ENCODE measurements around the gene ZNF350.
"Not testable (repeated sequence)": the region's sequence is repeated elsewhere in the genome, so short reads cannot be mapped to it uniquely, and the experiment has no call there.

ZNF350 gene

DNA sequence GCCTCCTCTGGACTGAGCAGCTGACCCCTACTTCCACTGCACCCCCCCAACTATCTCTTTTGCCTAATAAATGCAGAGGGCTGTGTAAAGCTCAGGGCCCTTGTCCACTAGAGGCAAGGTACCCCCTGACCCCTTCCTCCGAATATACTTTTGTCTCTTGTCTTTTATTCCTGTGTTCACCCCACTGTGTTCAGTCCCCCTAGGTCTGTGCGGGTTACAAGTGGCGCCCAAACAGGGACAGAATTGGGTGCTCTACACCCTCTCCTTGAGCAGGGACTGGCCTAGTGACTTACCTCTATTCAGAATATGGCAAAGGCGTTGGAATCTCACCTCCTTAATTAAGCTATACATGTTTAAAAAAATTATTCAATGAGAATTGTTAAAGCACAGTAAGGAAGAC is 15.0 kb downstream of the ZNF350 start:
- no peak for DNase-seq (ENCODE audit: low read depth, low spot score)

GRCh38 chr19:51970718-51971117 is 15.9 kb downstream of the ZNF350 start:
- DNase-seq (ENCODE audit: low read depth, low spot score): no peak

DNA sequence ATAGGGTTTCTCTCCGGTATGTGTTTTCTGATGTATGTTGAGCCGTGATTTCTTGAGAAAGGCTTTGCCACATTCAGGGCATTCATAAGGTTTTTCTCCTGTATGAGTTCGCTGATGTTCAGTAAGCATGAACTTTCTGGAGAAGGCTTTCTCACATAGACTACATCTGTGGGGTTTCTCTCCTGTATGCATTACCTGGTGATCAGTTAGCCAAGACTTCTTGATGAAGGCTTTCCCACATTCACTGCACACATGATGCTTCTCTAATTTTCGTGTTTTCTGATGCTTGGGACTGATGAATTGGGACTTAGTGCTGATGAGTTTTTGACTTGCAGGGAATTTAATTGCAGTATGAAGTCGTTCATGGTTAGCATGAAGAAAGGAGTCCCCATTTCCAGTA is 21.1 kb downstream of the ZNF350 start:
- DNase-seq (ENCODE audit: low read depth, low spot score): no peak

- DNase-seq (ENCODE audit: low read depth, low spot score): not testable (repeated sequence)
Observed at GRCh38 chr19:51960621-51961233, 25.9 kb downstream of the ZNF350 start.

DNA sequence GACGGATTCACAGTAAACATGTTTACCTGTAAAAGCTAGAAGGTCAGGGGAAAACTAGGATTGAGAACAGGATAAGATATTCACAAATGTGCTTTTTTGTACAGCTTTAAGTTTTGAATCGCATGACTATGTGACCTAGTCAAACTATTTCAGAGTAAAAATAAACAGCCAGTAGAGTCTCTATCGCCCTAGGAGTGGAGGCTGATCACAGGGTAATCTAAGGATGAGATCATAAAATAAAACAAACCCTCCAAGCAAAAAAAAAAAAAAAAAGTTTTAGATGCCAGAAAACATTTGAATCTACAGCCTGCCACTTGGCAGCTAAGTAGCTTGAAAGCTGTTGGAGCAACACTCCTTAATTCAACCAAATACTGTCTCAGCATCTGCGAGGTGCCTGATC is 26.8 kb downstream of the ZNF350 start:
- no peak for DNase-seq (ENCODE audit: low read depth, low spot score)

- not testable (repeated sequence) for DNase-seq (ENCODE audit: low read depth, low spot score)
Observed at GRCh38 chr19:51957846-51958245, 28.8 kb downstream of the ZNF350 start.

GRCh38 chr19:51948975-51949374 is 37.7 kb downstream of the ZNF350 start:
- no peak for DNase-seq (ENCODE audit: low read depth, low spot score)

- no peak for DNase-seq (ENCODE audit: low read depth, low spot score)
Observed at GRCh38 chr19:51946602-51947001, 40.0 kb downstream of the ZNF350 start.

- no peak for DNase-seq (ENCODE audit: low read depth, low spot score)
Observed at GRCh38 chr19:51944798-51945552, 41.7 kb downstream of the ZNF350 start.

- DNase-seq (ENCODE audit: low read depth, low spot score): no peak
Observed at GRCh38 chr19:51938936-51939335, 47.7 kb downstream of the ZNF350 start.

DNA sequence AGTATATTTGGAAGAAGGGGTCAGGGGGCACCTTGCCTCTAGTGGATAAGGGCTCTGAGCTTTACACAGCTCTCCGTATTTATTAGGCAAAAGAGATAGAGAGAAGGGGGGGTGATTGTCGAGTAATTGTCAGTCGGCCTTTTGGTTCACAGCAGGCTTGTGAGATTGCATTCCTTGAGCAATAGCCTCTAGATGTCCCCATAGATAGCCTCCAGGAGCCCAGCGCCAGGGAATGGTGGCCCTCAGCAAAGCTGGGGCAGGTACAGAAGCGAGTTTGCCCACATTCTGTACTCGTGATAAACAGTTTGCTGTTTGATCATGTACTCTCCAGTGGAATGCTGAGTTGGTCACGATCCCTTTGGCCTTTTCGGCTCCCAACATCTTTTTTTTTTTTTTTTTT is 54.7 kb downstream of the ZNF350 start:
- DNase-seq (ENCODE audit: low read depth, low spot score): no peak

DNA sequence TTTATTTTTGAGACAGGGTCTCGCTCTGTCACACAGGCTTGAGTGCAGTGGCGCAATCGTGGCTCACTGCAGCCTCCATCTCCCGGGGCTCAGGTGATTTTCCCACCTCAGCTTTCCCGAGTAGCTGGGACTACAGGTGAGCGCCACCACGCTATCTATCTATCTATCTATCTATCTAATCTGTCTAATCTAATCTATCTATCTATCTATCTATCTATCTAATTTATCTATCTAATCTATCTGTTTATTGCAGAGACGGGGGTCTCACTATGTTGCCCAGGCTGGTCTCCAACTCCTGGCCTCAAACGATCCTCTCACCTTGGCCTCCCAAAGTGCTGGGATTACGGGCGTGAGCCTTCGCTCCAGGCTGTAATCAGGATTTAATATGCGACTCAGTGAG is 58.8 kb downstream of the ZNF350 start:
- no peak for DNase-seq (ENCODE audit: low read depth, low spot score)

DNA sequence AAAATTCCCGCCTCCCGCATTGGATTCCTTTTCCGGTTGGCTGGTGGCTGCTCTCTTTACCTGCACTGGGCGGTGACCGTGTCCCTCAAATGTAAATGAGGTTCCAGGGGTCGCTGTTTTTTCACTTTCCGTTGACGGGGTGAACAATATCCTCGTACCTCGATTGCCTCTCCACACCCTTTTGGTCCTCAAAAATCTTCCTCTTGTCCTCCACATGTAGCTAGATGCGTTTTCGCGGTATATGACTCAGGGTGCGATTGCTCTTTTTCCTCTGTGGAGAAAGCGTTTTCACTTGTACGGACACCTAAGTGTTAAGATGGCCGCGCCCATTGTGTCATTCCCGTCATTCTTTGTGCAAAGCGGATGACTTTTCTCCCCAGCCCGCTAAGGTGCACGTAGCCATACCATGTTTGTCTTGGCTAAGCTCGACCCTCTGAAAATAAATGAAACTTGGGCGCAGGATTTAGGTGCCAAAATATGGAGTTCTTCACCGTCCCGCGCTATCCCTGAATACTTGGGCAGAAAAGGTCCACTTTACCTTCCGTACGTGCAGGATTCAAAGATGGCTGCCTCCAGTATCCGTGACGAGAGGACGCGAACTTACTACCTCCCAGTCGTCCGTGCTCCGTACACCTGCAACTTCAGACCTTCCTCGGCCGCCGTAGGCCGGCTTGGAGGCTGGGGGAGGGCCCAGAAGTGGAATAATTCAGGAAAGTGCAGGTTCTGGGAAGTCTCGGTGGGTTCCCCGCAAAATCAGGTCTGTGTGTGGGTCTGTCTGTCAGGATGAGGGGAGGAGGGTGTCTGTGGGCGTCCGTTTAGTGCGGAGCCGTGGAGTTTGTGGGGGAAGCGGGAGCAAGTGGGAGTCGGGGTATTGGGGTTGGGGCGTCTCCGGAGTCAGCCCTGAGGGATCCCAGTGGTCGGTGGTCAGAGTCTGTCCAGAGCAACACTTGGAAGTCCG is 59.6 kb downstream of the ZNF350 start, which contains the start of gene ZNF613:
TSS of gene ZNF613 (plus strand) at position 689 of the 958 bp plus-strand sequence. CDS start 8,749 bp downstream, outside the sequence.
- DNase-seq (ENCODE audit: low read depth, low spot score): peak; percentile 67

DNA sequence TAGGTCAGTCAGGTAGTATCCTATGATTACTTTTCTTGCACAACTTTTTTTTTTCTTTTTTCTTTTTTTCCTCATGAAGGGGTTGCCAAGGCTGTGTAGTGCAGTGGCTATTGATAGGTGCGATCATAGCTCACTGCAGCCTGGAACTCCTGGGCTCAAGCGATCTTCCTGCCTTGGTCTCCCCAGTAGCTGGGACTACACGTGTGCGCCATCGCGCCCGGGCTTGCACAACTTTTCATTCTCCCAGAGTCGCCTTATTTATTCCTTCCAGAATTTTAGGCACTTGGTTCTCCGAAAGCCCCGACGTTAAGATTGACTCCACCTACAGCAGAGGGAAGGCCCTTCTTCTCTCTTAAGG is 60.2 kb downstream of the ZNF350 start:
- no peak for DNase-seq (ENCODE audit: low read depth, low spot score)

DNA sequence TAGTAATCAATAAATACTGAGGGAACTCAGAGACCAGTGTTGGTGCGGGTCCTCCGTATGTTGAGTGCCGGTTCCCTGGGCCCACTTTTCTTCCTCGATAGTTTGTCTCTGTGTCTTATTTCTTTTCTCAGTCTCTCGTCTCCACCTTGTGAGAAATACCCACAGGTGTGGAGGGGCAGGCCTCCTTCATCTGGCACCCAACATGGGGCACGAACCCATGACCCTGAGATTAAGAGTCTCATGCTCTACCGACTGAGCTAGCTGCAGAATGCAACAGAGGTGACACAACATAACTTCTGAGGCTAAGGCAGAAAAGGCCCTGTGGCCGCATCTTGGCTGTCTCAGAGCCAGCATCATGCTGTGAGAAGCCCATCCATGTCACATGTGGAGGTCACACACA is 64.7 kb downstream of the ZNF350 start:
- no peak for DNase-seq (ENCODE audit: low read depth, low spot score)

GRCh38 chr19:51919606-51920005 is 67.0 kb downstream of the ZNF350 start:
- no peak for DNase-seq (ENCODE audit: low read depth, low spot score)

DNA sequence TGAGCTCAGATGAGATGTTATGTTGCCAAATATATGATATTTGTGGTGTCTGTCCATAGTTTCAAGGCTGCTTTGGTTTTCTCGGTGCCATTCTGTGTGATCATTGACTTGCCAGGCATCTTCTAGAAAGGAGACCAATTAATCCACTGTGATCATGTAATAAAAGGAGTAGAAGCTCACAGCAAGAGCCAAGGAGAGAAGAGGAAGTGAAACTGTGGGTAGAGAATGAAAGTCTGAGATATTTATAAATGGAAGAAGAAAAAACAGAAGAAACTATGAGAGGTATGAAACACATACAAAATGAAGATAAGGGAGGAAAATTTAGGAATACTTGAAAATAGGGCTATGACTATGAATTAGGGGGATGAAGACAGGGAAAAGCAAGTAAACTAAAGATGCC is 70.5 kb downstream of the ZNF350 start:
- no peak for DNase-seq (ENCODE audit: low read depth, low spot score)

GRCh38 chr19:51915324-51915867 is 71.2 kb downstream of the ZNF350 start:
- DNase-seq (ENCODE audit: low read depth, low spot score): no peak
